ENCODE measurements around the gene SIAE. TPM values are rescaled to one million over a fixed set of nuclear protein-coding genes. Genes with fewer than 3 reads are reported as not detected.
A peak's percentile ranks its signal among the peaks of the same experiment; 100 is the strongest.

Gene SIAE
- total RNA-seq, 1 donor from 2014 or later: 83.1 TPM

DNA sequence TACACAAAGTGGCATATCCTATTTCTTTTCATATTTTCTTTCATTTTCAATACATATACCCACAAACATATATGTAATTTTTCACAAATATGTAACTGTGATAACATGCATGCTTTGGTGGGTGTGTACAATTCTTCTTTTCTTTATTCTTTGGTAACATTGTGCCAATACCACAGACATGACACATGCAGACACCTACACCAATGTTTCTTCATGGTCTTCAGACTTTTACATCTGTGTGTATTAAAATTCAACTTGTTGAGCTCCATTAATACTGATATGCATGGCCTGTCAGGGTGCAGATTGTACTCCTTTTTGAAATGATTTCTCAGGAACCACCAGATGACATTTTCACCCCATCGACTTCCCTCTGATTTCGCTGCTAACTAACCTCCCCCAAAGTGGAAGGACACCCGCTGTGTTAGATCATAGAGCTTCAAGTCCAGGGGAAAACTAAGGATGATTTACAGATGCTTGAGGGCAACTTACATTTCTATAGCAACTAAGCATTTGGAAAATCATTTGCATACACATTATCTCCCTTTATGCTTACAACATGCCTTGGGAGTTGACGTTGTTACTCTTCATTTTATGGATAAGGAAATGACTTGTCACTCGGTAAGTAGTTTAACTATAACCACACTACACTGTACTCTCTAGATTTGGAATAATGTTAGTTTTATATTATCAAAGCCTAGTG is 72.8 kb downstream of the SIAE start:
- DNase-seq (ENCODE audit: missing footprints) (no peak), ATAC-seq (no peak)
- intact Hi-C loops (cut with DNase I): no loop called here

DNA sequence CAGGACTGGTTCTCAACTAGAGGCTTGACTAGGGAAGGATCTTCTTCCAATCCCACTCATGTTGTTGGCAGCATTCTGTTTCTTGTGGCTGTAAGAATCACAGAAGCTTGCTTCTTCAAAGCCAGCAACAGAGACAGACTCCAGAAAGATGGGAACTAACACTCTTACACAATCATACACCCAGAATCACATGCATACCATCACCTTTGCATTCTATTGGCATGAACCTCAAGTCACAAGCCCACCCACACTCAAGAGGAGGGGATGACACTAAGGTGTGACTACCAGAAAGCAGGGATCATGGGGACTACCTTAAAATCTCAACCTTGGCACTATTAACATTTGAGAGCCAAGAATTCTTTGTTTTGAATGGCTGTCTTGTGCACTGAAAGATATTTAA is 75.9 kb downstream of the SIAE start:
- intact Hi-C loops (cut with DNase I): no loop called here
- ATAC-seq (no peak), DNase-seq (ENCODE audit: missing footprints) (no peak)

DNA sequence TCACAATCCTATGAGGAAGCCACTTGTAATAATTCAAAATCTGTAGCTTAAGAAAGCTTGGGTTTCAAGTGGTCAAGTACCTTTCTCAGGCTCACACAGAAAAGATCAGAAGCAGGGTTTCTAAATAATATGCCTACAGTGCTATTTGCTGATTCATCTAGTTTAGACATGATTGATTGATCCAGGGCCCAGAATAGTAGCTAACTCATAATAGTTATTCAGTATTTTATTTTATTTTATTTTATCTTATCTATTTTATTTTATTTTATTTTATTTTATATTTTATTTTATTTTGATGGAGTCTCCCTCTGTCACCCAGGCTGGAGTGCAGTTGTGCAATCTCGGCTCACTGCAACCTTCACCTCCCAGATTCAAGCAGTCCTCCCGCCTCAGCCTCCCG is 78.2 kb downstream of the SIAE start:
- intact Hi-C loops (cut with DNase I): no loop called here
- DNase-seq (ENCODE audit: missing footprints) (no peak), ATAC-seq (no peak)

GRCh38 chr11:124592627-124593026 is 80.9 kb downstream of the SIAE start:
- no peak for DNase-seq (ENCODE audit: missing footprints)
- no peak for ATAC-seq
- intact Hi-C loops (cut with DNase I): no loop called here

- intact Hi-C loops (cut with DNase I): no loop called here
- ATAC-seq (no peak), DNase-seq (ENCODE audit: missing footprints) (no peak)
Measured at GRCh38 chr11:124591430-124591829, 82.1 kb downstream of the SIAE start.

DNA sequence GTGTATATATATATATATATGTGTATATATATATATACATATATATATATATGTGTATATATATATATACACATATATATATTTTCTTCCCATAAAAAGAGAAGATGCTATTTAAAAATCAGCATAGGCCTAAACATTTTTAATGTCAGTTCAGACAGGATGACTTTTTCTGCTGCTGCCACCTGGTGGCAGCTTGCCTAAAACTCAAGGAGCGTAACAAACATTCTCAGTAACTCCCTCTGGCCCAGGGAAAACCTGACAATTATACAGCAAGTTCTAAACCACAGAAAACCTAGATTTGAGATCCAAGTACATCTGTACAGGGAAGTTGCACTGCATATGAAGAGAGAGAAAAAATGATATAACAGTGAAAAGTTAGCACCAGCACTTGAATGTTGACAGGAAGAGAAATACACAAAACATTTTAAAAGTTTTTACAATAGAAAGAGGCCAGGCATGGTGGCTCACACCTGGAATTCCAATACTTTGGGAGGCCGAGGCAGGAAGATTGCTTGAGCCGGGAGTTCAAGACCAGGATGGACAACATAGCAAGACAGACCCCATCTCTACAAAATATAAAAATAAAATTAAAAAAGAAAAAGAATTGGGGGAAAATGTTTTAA is 87.2 kb downstream of the SIAE start:
- DNase-seq (ENCODE audit: missing footprints) (peak; percentile 71), ATAC-seq (no peak)
- intact Hi-C loops (cut with DNase I): loop anchor here (2.0 to 10.0 kb wide), 2 partner anchors 170 to 512 kb away; no protein-coding TSS in a partner anchor

GRCh38 chr11:124584681-124585372 is 88.7 kb downstream of the SIAE start:
- intact Hi-C loops (cut with DNase I): loop anchor here (10.0 kb wide), 1 partner anchor 510 kb away; no protein-coding TSS in a partner anchor
- no peak for ATAC-seq
- no peak for DNase-seq (ENCODE audit: missing footprints)

DNA sequence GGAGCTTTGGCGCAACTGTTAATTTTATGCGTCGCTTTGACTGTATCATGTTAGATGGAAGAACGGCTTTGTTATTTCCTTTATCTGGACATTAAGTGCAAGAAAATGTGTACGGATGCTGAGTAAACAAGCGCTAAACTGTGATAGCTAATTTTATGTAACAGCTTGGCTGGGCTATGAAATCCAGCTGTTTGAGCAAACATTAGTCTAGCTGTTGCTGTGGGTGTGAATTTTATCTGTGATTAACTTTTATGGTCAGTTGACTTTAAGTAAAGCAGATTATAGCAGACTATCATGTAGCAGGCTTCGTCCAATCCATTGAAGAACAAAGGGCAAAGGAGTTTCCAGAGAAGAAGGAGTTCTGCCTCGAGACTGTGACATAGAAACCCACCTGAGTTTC is 89.8 kb downstream of the SIAE start:
- DNase-seq (ENCODE audit: missing footprints) (no peak), ATAC-seq (no peak)
- intact Hi-C loops (cut with DNase I): loop anchor here (10.0 kb wide), 1 partner anchor 509 kb away; no protein-coding TSS in a partner anchor

Other genes with a start within 250 kb of the SIAE start
- gene OR8B4, start 248.9 kb downstream of the SIAE start, total RNA-seq: not detected
- not detected for gene OR8B8, start 228.0 kb downstream of the SIAE start, total RNA-seq
- not detected for gene OR8B12, start 130.1 kb downstream of the SIAE start, total RNA-seq
- not detected for gene OR8A1, start 103.7 kb downstream of the SIAE start, total RNA-seq
- gene PANX3, start 62.3 kb downstream of the SIAE start, total RNA-seq: not detected
- 21.0 TPM for gene TBRG1, start 50.9 kb downstream of the SIAE start, total RNA-seq
- 2.6 TPM for gene SPA17, start 165 bp upstream of the SIAE start, total RNA-seq
- gene NRGN, start 66.2 kb upstream of the SIAE start, total RNA-seq: 6.4 TPM
- 0.70 TPM for gene VSIG2, start 78.5 kb upstream of the SIAE start, total RNA-seq
- 43.1 TPM for gene ESAM, start 88.6 kb upstream of the SIAE start, total RNA-seq
- gene MSANTD2, start 126.7 kb upstream of the SIAE start, total RNA-seq: 3.8 TPM
- 4.6 TPM for gene ROBO3, start 191.7 kb upstream of the SIAE start, total RNA-seq
- gene ROBO4, start 224.1 kb upstream of the SIAE start, total RNA-seq: 27.6 TPM
- not detected for gene HEPN1, start 245.5 kb upstream of the SIAE start, total RNA-seq

All from Right ventricle myocardium inferior (tissue), 1 donor.